Tibial nerve (tissue), 4 donors: ENCODE results near the gene COPS3. TPM values are rescaled to one million over a fixed set of nuclear protein-coding genes. Genes with fewer than 3 reads are reported as not detected.

Experiments
- DNase-seq, 2 donors: peaks; one replicate each; pipeline ENCODE4 v3.0.0-alpha.2; 2019; ENCODE audit warnings: low spot score in 2 of 2
- H3K27ac ChIP-seq, 4 donors: fragments of 200-600 bp; sonication (generic) in 3 of 4; one replicate each; pipeline ENCODE4 v1.5.1; 2017 to 2019; ENCODE audit warnings: mild to moderate bottlenecking in 1 of 4
- H3K27me3 ChIP-seq, 2 donors: fragments of 200-600 bp; sonication (generic) in 1 of 2; one replicate each; pipeline versions ENCODE4 v1.5.1 to v1.6.0; 2017 to 2019
- H3K36me3 ChIP-seq, 3 donors: fragments of 200-600 bp; sonication (generic); one replicate each; pipeline ENCODE4 v1.5.1; 2018 to 2019
- H3K4me1 ChIP-seq, 4 donors: fragments of 200-600 bp; sonication (generic) in 3 of 4; one replicate each; pipeline ENCODE4 v1.5.1; 2017 to 2019
- H3K4me3 ChIP-seq, 4 donors: fragments of 200-600 bp; sonication (generic) in 3 of 4; one replicate each; pipeline ENCODE4 v1.5.1; 2017 to 2019; ENCODE audit warnings: mild to moderate bottlenecking in 1 of 4, moderate library complexity in 1 of 4
- H3K9me3 ChIP-seq, 4 donors: fragments of 200-600 bp; sonication (generic) in 3 of 4; one replicate each; pipeline ENCODE4 v1.5.1; 2017 to 2019
- EP300 ChIP-seq, 2 donors: sonication (generic); formaldehyde crosslinking; IDR thresholded peaks; one replicate each; pipeline ENCODE4 v1.6.1; 2017; ENCODE audit warnings: antibody characterized with exemption in 2 of 2, mild to moderate bottlenecking in 1 of 2
- POLR2A ChIP-seq, 2 donors: fragments of 450-650 bp; IDR thresholded peaks; one replicate each; pipeline ENCODE4 v1.6.1; 2017; ENCODE audit warnings: antibody characterized with exemption in 2 of 2, mild to moderate bottlenecking in 2 of 2, moderate library complexity in 2 of 2
- WGBS, 2 donors: methylation state at CpG; one replicate each; pipeline ENCODE4 v1.1.5; 2018; 5-methylcytosine and 5-hydroxymethylcytosine counted together
- total RNA-seq, 4 donors: library from RNA; depleted of rRNA; stranded (reverse); fragments of >200 nt; gene quantifications; one replicate each; pipeline ENCODE4 v1.1.0, GENCODE V29; 2016
- TF ChIP-seq, protein P1 (sequence below), 5 experiments: fragments of 200-600 bp in 3 of 5; fragments of 450-650 bp in 2 of 5; sonication (generic) in 3 of 5; IDR thresholded peaks; one replicate each; pipeline ENCODE4 v1.5.1; 2016 to 2019; ENCODE audit warnings: antibody characterized with exemption in 5 of 5, mild to moderate bottlenecking in 3 of 5, moderate library complexity in 2 of 5

Gene COPS3
- total RNA-seq, 4 donors from 2014 or later, result 15.7 to 58.8 (median 47.6) TPM

DNA sequence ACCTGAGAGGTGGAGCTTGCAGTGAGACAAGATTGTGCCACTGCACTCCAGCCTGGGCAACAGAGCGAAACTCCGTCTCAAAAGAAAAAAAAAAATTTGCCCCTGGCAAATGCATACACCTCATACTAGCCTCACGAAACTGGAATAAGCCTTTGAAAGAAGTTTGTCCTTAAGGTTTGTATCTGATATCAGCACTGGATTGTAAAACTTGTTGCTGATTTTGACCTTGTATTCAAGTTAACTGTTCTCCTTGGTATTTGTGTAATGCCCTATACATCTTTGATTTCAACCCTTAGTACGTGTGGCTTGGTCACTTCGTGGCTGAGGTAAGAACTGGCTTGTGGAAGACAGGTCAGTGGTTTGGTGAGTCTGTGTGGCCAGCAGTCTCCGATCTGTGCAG, 37.9 kb downstream of the COPS3 start:
- peaks cover 0 to 31% (median 10%) of the 10 kb centered on the region in 3 donors for H3K36me3 ChIP-seq
- peaks cover 0 to 2% (median 0%) of the 10 kb centered on the region in 4 donors for H3K4me1 ChIP-seq
- no peaks in the 10 kb centered on the region for H3K27me3 ChIP-seq
- no peak overlapping the region for H3K4me3 ChIP-seq
- H3K9me3 ChIP-seq, result no peaks in the 10 kb centered on the region
- no peak overlapping the region for H3K27ac ChIP-seq
- 84 to 93% methylated on average over 6 of the region's 6 CpGs for WGBS, 2 donors
- DNase-seq, result no peak
- TF ChIP-seq POLR2A (IDR thresholded peaks at IDR 0.05), result no peak
- TF ChIP-seq, protein P1, sequence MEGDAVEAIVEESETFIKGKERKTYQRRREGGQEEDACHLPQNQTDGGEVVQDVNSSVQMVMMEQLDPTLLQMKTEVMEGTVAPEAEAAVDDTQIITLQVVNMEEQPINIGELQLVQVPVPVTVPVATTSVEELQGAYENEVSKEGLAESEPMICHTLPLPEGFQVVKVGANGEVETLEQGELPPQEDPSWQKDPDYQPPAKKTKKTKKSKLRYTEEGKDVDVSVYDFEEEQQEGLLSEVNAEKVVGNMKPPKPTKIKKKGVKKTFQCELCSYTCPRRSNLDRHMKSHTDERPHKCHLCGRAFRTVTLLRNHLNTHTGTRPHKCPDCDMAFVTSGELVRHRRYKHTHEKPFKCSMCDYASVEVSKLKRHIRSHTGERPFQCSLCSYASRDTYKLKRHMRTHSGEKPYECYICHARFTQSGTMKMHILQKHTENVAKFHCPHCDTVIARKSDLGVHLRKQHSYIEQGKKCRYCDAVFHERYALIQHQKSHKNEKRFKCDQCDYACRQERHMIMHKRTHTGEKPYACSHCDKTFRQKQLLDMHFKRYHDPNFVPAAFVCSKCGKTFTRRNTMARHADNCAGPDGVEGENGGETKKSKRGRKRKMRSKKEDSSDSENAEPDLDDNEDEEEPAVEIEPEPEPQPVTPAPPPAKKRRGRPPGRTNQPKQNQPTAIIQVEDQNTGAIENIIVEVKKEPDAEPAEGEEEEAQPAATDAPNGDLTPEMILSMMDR (IDR thresholded peaks at IDR 0.05), result no peak
- no peak for TF ChIP-seq EP300 (IDR thresholded peaks at IDR 0.05)

DNA sequence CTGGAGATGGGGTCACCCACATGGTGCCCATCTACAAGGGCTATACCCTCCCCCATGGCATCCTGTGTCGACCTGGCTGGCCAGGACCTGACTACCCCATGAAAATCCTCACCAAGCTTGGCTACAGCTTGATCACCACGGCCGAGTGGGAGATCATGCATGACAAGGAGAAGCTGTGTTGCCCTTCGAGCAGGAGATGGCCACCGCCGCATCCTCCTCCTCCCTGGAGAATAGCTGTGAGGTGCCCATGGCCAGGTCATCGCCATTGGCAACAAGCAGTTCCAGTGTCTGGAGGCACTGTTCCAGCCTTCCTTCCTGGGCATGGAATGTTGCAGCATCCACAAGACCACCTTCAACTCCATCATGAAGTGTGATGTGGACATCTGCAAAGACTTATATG, 38.8 kb downstream of the COPS3 start:
- WGBS, 2 donors, result 90 to 94% methylated on average over 7 of the region's 7 CpGs
- no peak for DNase-seq
- Histone ChIP-seq H3K4me1 (peaks cover 0 to 6% (median 0%) of the 10 kb centered on the region in 4 donors), H3K27me3 (no peaks in the 10 kb centered on the region), H3K36me3 (peaks cover 0 to 22% (median 4%) of the 10 kb centered on the region in 3 donors), H3K4me3 (no peak overlapping the region), H3K9me3 (no peaks in the 10 kb centered on the region), H3K27ac (no peak overlapping the region)
- TF ChIP-seq POLR2A (IDR thresholded peaks at IDR 0.05) (no peak), EP300 (IDR thresholded peaks at IDR 0.05) (no peak)
- TF ChIP-seq, protein P1 (IDR thresholded peaks at IDR 0.05), result no peak

DNA sequence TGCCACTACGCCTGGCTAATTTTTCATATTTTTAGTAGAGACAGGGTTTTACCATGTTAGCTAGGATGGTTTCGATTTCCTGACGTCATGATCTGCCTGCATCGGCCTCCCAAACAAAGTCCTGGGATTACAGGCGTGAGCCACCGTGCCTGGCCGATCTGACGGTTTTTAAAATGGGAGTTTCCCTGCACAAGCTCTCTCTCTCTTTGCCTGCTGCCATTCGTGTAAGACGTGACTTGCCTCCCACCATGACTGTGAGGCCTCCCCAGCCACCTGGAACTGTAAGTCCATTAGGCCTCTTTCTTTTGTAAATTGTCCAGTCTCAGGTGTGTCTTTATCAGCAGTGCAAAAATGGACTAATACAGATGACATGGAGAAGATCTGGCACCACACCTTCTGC, 39.4 kb downstream of the COPS3 start:
- Histone ChIP-seq H3K36me3 (peaks cover 0 to 16% (median 0%) of the 10 kb centered on the region in 3 donors), H3K9me3 (no peaks in the 10 kb centered on the region), H3K27ac (no peak overlapping the region), H3K4me3 (no peak overlapping the region), H3K4me1 (peaks cover 0 to 6% (median 0%) of the 10 kb centered on the region in 4 donors), H3K27me3 (no peaks in the 10 kb centered on the region)
- no peak for DNase-seq
- TF ChIP-seq POLR2A (IDR thresholded peaks at IDR 0.05) (no peak), EP300 (IDR thresholded peaks at IDR 0.05) (no peak)
- TF ChIP-seq, protein P1 (IDR thresholded peaks at IDR 0.05), result no peak
- 80 to 85% methylated on average over 10 of the region's 10 CpGs for WGBS, 2 donors

DNA sequence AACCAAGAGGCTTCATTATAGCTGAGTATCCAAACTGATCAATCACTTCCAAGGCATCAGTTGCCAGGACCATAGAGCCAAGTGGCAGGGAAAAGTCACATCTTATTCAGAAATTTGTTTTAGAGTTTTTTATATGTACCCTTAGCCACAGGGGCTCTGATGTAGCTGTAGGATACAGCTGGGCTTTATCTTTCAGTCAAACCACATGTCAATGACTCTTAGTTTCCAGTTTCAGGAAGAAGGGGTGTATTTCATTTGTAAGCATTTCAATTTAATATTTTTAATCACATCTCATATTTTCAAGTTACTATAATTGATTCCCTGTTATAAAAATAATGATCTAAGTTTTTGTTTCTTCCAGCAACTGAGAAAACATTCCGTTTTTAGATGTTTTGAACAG, 41.2 kb downstream of the COPS3 start:
- no peak for TF ChIP-seq POLR2A (IDR thresholded peaks at IDR 0.05)
- no peak for TF ChIP-seq EP300 (IDR thresholded peaks at IDR 0.05)
- TF ChIP-seq, protein P1 (IDR thresholded peaks at IDR 0.05), result no peak
- no peaks in the 10 kb centered on the region for H3K9me3 ChIP-seq
- H3K4me3 ChIP-seq, result no peak overlapping the region
- H3K27ac ChIP-seq, result no peak overlapping the region
- no peaks in the 10 kb centered on the region for H3K36me3 ChIP-seq
- DNase-seq, result no peak
- 51 to 57% methylated on average over 1 of the region's 1 CpG for WGBS, 2 donors
- peaks cover 0 to 21% (median 10%) of the 10 kb centered on the region in 4 donors for H3K4me1 ChIP-seq
- H3K27me3 ChIP-seq, result no peaks in the 10 kb centered on the region

DNA sequence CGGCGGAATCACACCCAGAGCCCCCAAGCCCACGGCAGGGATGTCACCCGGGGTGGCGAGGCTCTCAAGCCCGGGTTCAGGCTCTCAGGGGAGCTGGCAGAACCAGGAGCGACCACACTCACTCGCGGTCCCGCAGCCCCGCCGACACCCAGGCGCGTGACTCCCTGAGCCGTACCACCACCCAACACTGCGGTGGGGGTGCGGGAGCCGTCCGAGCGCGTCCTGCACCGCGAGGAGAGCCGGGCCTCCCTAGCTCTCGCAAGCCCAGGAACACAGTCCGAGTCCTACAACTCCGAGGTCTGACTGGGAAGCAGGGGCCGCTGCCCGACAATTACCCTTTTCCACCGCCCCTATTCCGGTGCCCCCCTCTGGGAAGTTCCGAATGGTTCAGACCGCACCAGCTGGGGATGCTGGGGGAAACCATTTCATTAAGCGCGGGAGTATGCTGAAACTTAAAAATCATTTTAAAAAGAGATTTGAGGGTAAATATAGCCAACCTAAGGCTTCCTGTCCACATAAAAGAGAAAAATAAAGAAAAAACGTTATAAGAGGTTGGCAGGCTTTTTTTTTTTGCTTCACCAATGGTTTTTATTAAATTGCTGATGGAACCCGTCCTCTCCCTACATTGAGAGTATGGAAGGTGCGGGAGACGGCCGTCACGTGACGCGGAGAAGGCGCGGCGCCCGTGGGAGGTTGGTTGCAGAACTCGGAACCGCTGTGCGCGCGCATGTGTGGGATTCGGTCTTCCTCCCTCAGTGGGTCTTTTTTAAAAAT, 43.8 kb downstream of the COPS3 start, which contains the start of gene FLCN:
FLCN (minus strand) TSS at position 143 of the 774 bp plus-strand sequence. CDS start 9,031 bp downstream, outside the sequence.
- peak; percentile 92 for DNase-seq
- peak within 1 kb of the TSS; percentile 89 to 99 (median 91) for H3K27ac ChIP-seq
- TF ChIP-seq POLR2A (IDR thresholded peaks at IDR 0.05), result peak; percentile 66 to 90
- peak in 1 of 2 donors; percentile 94 for TF ChIP-seq EP300 (IDR thresholded peaks at IDR 0.05)
- TF ChIP-seq, protein P1 (IDR thresholded peaks at IDR 0.05), result peak in 2 of 5 experiments; percentile 75 to 83
- WGBS, 2 donors, result 0% methylated on average over 36 to 46 of the region's 53 CpGs
- no peaks in the 10 kb centered on the region for H3K27me3 ChIP-seq
- H3K4me1 ChIP-seq, result peaks cover 0 to 37% (median 15%) of the 10 kb centered on the region in 4 donors
- no peaks in the 10 kb centered on the region for H3K9me3 ChIP-seq
- H3K4me3 ChIP-seq, result peak within 1 kb of the TSS; percentile 61 to 100 (median 91)
- H3K36me3 ChIP-seq, result peaks cover 0 to 7% (median under 1%) of the 10 kb centered on the region in 3 donors
